ENCODE data around the gene MDC1.

The MDC1 gene

DNA sequence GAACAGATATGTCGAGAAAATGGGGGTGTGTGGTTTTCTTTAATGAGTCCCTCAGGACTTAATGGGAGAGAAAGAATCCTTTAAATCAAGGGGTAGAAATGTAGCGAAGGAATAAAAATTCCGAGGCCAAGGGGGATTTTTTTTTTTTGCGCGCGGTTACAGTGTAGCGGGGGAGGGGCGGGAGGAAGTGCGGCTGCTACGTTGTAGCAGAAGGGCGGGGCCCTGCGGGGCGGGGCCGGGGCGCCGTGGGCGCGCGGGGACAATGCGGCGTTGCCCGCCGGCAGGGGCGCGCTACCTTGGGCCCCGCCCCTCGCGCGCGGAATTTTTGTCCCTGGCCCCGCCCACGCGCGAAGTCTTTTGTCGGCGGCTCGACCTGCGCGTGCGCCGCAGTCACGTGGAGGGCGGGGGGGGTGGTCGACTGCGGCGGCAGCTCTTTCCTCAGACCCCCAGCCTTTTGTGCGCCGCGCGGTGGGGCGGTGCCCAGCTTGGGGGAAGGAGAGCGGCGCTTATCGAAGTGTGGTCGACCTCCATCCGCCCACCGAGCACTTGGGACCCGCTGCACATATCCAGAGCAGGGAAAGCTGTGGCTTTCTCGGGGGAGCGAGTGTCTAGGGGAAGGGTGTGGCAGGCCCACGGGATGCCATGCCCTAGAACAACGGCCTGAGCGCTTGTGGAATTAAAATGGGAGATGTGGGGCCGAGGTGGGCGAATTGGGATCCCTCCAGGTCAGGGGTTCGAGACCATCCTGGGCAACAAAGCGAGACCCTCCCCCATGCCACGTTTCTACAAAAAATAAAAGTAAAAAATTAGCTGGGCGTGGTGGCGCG, 4.3 kb upstream of the MDC1 start (continued):
- TF ChIP-seq HOXC10 (CRISPR knock-in tag; IDR thresholded peaks at IDR 0.05) (no peak), ZNF211 (tag by site-specific recombination; IDR thresholded peaks at IDR 0.05; ENCODE audit: low read depth) (no peak), WT1 (tag by site-specific recombination; IDR thresholded peaks at IDR 0.05) (no peak; the same call in 1 of the 2 replicates), ZNF274 (IDR thresholded peaks at IDR 0.05; ENCODE audit: low read length) (no peak), ZNF274 (tag by site-specific recombination; IDR thresholded peaks at IDR 0.05; ENCODE audit: borderline replicate concordance) (no peak), ZNF76 (tag by site-specific recombination; IDR thresholded peaks at IDR 0.05; ENCODE audit: borderline replicate concordance, low read depth) (no peak; the same call in 1 of the 2 replicates), ZNF707 (tag by site-specific recombination; IDR thresholded peaks at IDR 0.05) (no peak), ZNF600 (tag by site-specific recombination; IDR thresholded peaks at IDR 0.05) (no peak), ZNF214 (tag by site-specific recombination; IDR thresholded peaks at IDR 0.05; ENCODE audit: borderline replicate concordance) (no peak), SCRT1 (tag by site-specific recombination; IDR thresholded peaks at IDR 0.05; ENCODE audit: borderline replicate concordance) (no peak), SP7 (tag by site-specific recombination; IDR thresholded peaks at IDR 0.05) (peak; percentile 66), ZNF624 (tag by site-specific recombination; IDR thresholded peaks at IDR 0.05) (no peak), ZNF18 (tag by site-specific recombination; IDR thresholded peaks at IDR 0.05) (no peak), ZNF239 (tag by site-specific recombination; IDR thresholded peaks at IDR 0.05) (no peak), HOXD13 (CRISPR knock-in tag; IDR thresholded peaks at IDR 0.05; ENCODE audit: borderline replicate concordance) (no peak), ZNF133 (tag by site-specific recombination; IDR thresholded peaks at IDR 0.05) (no peak), PRDM1 (tag by site-specific recombination; IDR thresholded peaks at IDR 0.05) (peak; percentile 62), GLIS2 (tag by site-specific recombination; IDR thresholded peaks at IDR 0.05) (peak; percentile 98), YY2 (tag by site-specific recombination; IDR thresholded peaks at IDR 0.05) (no peak), GLI2 (tag by site-specific recombination; IDR thresholded peaks at IDR 0.05; ENCODE audit: borderline replicate concordance, low read depth) (no peak), ZNF169 (tag by site-specific recombination; IDR thresholded peaks at IDR 0.05) (no peak), ZNF621 (tag by site-specific recombination; IDR thresholded peaks at IDR 0.05) (no peak), ZBTB7A (tag by site-specific recombination; IDR thresholded peaks at IDR 0.05; ENCODE audit: low read depth) (peak; percentile 93), TRIM28 (IDR thresholded peaks at IDR 0.05; ENCODE audit: borderline replicate concordance, low read length) (no peak), SETDB1 (IDR thresholded peaks at IDR 0.05; ENCODE audit: insufficient read length, low read length) (no peak), ZNF121 (tag by site-specific recombination; IDR thresholded peaks at IDR 0.05) (no peak), TCF7L2 (IDR thresholded peaks at IDR 0.05; ENCODE audit: borderline replicate concordance, low read depth, low read length) (no peak; the same call in 1 of the 2 replicates), ZNF530 (tag by site-specific recombination; IDR thresholded peaks at IDR 0.05; ENCODE audit: low read depth) (no peak), ZNF311 (tag by site-specific recombination; IDR thresholded peaks at IDR 0.05; ENCODE audit: borderline replicate concordance) (no peak), ZNF664 (tag by site-specific recombination; IDR thresholded peaks at IDR 0.05) (no peak; the same call in 1 of the 2 replicates), ZNF391 (tag by site-specific recombination; IDR thresholded peaks at IDR 0.05; ENCODE audit: borderline replicate concordance, low read depth) (no peak), HOXA7 (CRISPR knock-in tag; IDR thresholded peaks at IDR 0.05; ENCODE audit: borderline replicate concordance) (no peak), ZNF324 (tag by site-specific recombination; IDR thresholded peaks at IDR 0.05) (no peak), ZBTB8A (tag by site-specific recombination; IDR thresholded peaks at IDR 0.05) (peak; percentile 91; the same call in 1 of the 2 replicates), ZNF561 (tag by site-specific recombination; IDR thresholded peaks at IDR 0.05; ENCODE audit: borderline replicate concordance) (no peak)
- TF ChIP-seq, protein P1, sequence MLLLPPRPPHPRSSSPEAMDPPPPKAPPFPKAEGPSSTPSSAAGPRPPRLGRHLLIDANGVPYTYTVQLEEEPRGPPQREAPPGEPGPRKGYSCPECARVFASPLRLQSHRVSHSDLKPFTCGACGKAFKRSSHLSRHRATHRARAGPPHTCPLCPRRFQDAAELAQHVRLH (tag by site-specific recombination; IDR thresholded peaks at IDR 0.05) = peak; percentile 47; the same call in 1 of the 2 replicates
- TF ChIP-seq, protein P2, sequence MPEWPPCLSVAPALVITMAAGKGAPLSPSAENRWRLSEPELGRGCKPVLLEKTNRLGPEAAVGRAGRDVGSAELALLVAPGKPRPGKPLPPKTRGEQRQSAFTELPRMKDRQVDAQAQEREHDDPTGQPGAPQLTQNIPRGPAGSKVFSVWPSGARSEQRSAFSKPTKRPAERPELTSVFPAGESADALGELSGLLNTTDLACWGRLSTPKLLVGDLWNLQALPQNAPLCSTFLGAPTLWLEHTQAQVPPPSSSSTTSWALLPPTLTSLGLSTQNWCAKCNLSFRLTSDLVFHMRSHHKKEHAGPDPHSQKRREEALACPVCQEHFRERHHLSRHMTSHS (tag by site-specific recombination; IDR thresholded peaks at IDR 0.05) = no peak
- TF ChIP-seq, protein P3, sequence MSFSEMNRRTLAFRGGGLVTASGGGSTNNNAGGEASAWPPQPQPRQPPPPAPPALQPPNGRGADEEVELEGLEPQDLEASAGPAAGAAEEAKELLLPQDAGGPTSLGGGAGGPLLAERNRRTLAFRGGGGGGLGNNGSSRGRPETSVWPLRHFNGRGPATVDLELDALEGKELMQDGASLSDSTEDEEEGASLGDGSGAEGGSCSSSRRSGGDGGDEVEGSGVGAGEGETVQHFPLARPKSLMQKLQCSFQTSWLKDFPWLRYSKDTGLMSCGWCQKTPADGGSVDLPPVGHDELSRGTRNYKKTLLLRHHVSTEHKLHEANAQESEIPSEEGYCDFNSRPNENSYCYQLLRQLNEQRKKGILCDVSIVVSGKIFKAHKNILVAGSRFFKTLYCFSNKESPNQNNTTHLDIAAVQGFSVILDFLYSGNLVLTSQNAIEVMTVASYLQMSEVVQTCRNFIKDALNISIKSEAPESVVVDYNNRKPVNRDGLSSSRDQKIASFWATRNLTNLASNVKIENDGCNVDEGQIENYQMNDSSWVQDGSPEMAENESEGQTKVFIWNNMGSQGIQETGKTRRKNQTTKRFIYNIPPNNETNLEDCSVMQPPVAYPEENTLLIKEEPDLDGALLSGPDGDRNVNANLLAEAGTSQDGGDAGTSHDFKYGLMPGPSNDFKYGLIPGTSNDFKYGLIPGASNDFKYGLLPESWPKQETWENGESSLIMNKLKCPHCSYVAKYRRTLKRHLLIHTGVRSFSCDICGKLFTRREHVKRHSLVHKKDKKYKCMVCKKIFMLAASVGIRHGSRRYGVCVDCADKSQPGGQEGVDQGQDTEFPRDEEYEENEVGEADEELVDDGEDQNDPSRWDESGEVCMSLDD (tag by site-specific recombination; IDR thresholded peaks at IDR 0.05) = 0 out of 2 replicates have a peak, but pooled peaks have one; percentile 9
